ENCODE data around the gene RAB2B.
"Not testable (repeated sequence)": the region's sequence is repeated elsewhere in the genome, so short reads cannot be mapped to it uniquely, and the experiment has no call there.

RAB2B gene

GRCh38 chr14:21486640-21487087 is 9.9 kb upstream of the RAB2B start:
- no peak for DNase-seq

DNA sequence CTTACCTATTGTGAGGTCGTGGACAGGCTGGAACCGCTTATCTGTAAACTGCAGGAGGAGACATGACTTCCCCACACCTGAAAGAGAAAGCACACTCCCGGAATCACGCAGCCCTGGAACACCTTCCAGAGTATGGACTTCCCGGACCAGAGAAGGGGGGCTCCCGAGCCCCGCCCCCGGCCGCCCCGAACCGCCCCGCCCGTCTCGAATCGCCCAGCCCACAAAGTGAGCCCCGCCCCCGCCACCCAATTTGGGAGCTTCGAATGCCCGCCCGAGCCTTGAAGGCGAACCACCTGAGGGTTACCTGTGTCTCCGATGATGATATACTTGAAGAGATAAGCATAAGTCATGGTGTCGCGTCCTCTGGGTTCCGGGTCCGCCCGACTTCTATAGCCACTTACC is 235 bp downstream of the RAB2B start:
- no peak for DNase-seq

DNA sequence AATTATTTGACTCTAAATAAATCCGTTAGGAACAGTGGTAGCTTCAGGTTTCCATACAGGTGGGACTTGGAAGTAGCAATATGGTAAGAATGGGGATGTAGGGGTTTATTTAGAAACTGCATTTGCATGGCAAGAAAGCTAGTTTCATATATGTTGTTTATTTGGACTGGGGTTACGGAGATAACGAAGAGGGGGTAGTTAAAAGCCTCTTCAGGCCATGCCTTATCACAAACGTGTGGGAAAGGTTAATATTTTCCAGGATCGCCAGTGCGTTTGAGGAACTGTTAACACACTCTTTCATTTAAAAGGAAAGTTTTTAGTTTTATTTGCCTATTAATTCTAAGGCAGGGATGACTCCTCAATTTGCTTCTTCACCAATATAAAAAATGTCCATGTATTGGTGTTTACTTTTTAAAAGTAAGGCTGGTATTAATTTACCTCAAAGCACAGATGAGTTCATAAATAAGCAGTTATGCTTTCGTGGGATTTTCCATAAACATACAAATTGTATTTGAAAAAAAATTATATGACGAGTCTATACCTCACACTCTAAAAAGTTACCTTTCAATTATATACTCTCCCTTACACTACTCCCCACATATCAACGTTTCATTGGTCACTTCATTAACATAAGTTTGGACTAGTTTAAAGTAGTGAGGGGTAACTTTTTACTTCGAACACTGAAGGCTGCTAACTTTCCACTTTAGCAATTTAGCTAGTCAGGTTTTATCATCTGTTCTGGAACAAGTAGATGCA is 814 bp downstream of the RAB2B start:
- DNase-seq, result no peak

DNA sequence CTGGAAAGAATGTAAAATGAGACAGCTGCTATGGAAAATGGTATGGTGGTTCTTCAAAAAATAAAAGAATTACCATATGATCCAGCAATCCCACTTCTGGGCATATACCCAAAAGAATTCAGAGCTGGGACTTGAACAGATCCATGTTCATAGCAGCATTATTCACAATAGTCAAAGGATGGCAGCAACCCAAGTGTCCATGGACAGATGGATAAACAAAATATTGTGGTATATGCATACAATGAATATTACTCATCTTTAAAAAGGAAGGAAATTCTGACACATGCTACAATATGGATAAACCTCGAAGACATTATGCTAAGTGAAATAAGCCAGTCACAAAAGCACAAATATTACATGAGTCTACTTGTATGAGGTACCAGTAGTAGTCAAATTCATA is 9.1 kb downstream of the RAB2B start:
- no peak for DNase-seq

DNA sequence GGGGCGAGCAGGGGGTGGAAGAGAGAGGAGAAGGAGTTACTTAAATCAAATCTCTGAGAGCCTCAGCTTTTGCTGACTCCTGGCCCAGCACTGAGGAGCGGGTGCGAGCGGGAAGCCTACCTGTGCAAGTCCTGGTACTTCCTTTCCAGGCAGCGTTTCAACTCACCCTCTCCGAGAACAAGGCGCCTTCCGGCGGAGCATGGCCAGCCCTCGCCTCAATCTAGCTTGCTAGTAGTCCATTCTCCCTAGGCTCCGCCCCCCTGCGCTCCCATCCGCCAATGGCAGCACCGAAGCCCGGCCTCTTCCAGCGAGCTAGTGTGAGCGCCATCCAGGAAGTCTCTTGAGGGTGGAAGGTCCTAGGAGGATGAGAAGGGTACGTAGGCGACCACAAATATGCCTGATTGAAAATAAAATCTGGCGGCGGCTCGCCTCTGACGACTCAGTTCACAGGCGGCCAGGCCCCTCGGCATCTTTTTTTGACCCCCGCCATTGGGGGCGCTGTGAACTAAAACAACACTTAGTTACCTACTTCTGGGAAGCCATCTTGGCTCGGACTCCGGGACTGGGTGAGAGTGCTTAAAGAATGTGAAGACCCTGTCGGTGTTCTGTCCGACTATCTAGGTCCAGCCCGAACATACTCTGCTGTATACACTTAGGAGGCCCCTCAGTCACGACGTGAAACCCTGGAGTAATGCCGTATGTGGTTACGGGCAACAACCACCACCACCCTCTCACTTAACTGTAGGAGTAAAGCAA is 20.7 kb downstream of the RAB2B start, which contains the start of gene CHD8:
CHD8 (minus strand) TSS at position 212 of the 756 bp plus-strand sequence. CDS start 24,480 bp downstream, outside the sequence.
- peak; percentile 70 for DNase-seq

- DNase-seq, result no peak
These were observed 21.2 kb downstream of the RAB2B start for GRCh38 chr14:21455592-21455911.

- no peak for DNase-seq
These were observed 21.8 kb downstream of the RAB2B start for GRCh38 chr14:21454843-21455544.

GRCh38 chr14:21449899-21450216 is 26.9 kb downstream of the RAB2B start:
- DNase-seq, result no peak

DNA sequence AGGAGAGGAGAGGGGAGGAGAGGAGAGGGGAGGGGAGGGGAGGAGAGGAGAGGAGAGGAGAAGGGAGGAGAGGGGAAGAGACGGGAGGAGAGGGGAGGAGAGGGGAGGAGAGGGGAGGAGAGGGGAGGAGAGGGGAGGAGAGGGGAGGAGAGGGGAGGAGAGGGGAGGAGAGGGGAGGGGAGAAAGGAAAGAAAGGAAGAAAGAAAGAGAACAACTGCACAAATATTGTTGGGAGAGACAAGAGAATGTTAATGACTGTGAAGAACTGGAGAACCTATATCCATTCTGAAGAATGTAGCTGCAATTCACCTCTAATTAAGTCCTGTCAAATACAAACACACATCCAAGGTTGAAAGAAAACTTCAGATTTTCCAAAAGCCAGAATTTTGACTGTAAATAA is 34.1 kb downstream of the RAB2B start:
- not testable (repeated sequence) for DNase-seq

DNA sequence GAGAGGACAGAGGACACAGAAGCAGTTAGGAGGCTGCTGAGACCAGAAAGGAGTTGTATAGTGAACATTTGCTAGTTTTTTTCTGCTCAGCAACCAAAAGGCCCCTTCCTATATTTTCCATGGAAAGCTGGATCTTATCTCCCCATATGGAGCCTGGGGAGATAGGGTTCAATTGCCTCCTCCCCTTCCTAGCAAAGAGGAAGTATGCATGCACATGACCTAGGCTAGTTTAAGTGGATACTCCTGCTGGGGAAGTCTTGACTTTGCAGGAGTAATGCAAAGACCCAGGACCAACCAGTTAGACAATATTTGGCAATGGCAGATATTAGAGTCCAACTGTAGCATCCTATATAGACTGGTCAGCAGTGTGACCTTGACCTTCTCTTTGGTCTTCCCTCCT is 35.9 kb downstream of the RAB2B start:
- no peak for DNase-seq

DNA sequence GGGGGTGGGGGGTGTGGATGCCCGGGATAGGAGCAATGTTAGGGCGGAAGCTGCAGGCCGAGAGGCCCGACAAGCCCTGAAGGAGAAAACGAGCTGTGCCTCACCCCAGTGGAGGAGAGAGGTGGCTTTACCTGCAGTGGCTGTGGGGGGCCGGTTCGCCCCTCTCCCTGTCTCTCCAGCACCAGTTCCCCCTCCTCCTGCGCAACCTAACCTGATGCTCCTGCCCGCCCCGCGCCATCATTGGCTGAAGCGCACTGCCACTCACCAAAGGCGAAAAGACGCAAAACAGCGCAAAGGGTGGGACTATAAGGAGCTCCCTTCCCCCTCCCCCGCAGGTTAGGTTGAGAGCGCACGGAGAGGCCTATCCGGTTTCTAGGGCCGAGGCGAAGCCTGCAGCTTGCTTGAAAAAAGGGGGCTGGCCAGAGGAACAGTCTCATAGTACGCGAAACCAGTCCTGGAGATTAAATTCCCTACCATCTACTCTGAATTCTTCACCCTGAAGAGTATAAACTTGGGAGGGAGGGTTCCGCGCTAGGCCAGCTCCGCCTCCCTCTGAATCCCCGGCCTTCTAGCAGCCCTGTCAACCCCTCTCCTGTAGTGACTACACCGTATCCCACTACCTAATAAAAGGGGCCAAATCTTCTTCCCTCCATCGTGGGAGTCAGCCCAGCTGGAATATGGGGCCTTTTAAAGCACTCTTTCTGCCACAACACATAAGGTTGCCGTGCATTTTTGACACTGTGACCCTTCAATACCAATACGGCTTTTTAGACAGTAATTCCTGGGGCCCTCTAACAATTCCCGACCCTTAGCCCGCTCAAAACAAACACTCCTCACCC is 39.5 kb downstream of the RAB2B start:
- peak; percentile 48 for DNase-seq

DNA sequence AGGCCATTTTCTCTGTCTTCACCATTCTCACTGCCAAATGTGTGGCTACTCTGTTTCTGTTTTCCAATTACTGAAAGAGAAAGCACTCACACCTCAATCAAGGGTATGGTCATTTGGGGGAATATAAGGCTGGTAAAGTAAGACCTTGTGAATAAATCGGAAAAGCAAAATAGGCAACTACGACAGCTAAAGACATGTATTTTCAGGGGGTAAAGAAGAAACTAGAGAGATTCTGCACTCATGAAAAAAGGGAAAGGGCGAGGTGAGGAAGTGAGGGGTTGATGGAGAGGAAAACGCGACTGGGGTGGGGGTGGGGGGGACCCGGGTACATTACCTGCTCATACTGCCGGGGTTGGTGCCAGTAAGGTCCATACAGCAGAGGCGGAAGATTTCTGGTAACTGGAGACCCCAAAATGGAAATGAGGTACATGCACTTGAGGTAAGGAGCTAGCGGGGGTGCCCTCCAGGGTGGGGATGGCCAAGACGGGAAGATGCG is 40.1 kb downstream of the RAB2B start:
- DNase-seq, result no peak

GRCh38 chr14:21431126-21431525 is 45.6 kb downstream of the RAB2B start:
- DNase-seq, result no peak

- no peak for DNase-seq
These were observed 47.8 kb downstream of the RAB2B start for GRCh38 chr14:21428930-21429329.

- no peak for DNase-seq
These were observed 50.1 kb downstream of the RAB2B start for GRCh38 chr14:21426692-21427091.

DNA sequence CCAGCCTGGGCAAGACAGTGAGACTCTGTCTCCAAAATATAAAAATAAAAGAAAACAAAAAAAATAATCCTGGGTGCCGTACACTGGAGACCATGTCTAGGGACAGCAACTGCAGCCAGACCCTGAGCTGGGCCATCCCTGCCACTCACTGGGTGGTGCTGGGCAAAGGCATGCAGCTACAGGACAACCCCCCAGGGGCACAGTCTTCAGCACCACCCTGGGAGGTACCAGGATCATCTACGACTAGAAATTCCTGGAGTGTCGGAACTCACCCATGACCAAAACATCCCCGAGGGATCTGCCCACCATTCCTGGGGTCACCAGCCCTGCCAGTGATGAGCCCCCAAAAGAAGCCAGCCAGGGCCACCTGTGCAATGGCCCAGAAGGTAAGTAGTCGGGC is 57.2 kb downstream of the RAB2B start:
- no peak for DNase-seq

GRCh38 chr14:21415329-21415728 is 61.4 kb downstream of the RAB2B start:
- DNase-seq, result no peak

GRCh38 chr14:21414137-21414631 is 62.6 kb downstream of the RAB2B start:
- no peak for DNase-seq

Measured in cortex of kidney (tissue), 1 donor.